Nephron (organoid): ENCODE data around the gene SLC6A6.
"Not testable (repeated sequence)": the region's sequence is repeated elsewhere in the genome, so short reads cannot be mapped to it uniquely, and the experiment has no call there.

ENCODE experiments used
- H3K27ac Mint-ChIP-seq, 3 experiments: 2 replicates each; pipeline ENCODE4 v1.8.0; 2020; ENCODE audit warnings: mixed read lengths in 3 of 3, mild to moderate bottlenecking in 2 of 3, moderate library complexity in 1 of 3
- H3K27me3 Mint-ChIP-seq: 2 replicates; pipeline ENCODE4 v1.8.0; 2021; ENCODE audit warnings: low read depth, mild to moderate bottlenecking, moderate library complexity, mixed read lengths
- H3K36me3 Mint-ChIP-seq: 2 replicates; pipeline ENCODE4 v1.8.0; 2020; ENCODE audit warnings: low read depth, mixed read lengths
- H3K4me1 Mint-ChIP-seq: 2 replicates; pipeline ENCODE4 v1.8.0; 2020; ENCODE audit warnings: mixed read lengths
- H3K4me3 Mint-ChIP-seq, 3 experiments: 2 replicates each; pipeline ENCODE4 v1.8.0; 2020; ENCODE audit warnings: mild to moderate bottlenecking in 3 of 3, mixed read lengths in 3 of 3, moderate library complexity in 2 of 3
- H3K9me3 Mint-ChIP-seq: 2 replicates; pipeline ENCODE4 v1.8.0; 2020; ENCODE audit warnings: mixed read lengths
- CTCF ChIP-seq, 3 experiments: fragments of 200-600 bp; sonication (generic); IDR thresholded peaks; one replicate each; pipeline ENCODE4 v1.5.0; 2021; ENCODE audit warnings: antibody characterized with exemption in 3 of 3; ENCODE audit not compliant: unreplicated experiment in 3 of 3

The SLC6A6 gene

DNA sequence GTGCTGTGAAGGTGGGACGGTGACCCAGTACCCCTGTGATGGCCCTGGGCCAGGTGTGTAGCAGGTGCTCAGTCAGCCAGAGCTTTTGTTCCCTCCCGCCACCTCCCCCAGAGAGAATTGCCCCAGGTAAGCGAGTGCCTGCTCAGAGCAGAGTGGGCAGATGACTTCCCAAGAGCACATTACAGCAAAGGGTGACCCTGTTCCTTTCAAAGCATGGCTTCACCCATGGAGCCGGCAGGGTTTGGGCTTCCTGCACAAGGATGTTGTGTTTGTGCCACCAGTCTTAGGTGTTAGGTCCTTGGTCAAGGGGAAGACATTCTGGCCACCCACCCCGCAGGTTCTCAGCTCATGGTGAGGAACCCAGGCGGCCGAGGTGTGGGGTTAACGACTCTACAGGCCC is 30.7 kb downstream of the SLC6A6 start:
- Mint-ChIP-seq H3K4me3 (no peak overlapping the region), H3K4me1 (peaks cover 24% of the 10 kb centered on the region), H3K9me3 (no peaks in the 10 kb centered on the region), H3K27me3 (peaks cover 23% of the 10 kb centered on the region), H3K36me3 (no peaks in the 10 kb centered on the region), H3K27ac (peak overlapping the region; percentile 24 to 61 (median 35))
- TF ChIP-seq CTCF (IDR thresholded peaks at IDR 0.05; ENCODE audit: unreplicated experiment in 3 of 3): no peak

- no peak for TF ChIP-seq CTCF (IDR thresholded peaks at IDR 0.05; ENCODE audit: unreplicated experiment in 3 of 3)
- Mint-ChIP-seq H3K4me1 (peaks cover 27% of the 10 kb centered on the region), H3K27ac (peak overlapping the region; percentile 31 to 91 (median 32)), H3K9me3 (no peaks in the 10 kb centered on the region), H3K27me3 (peaks cover 18% of the 10 kb centered on the region), H3K36me3 (no peaks in the 10 kb centered on the region), H3K4me3 (no peak overlapping the region)
Measured at GRCh38 chr3:14434126-14434497, 31.7 kb downstream of the SLC6A6 start.

- Mint-ChIP-seq H3K27ac (peak overlapping the region; percentile 32 to 91 (median 77)), H3K36me3 (no peaks in the 10 kb centered on the region), H3K4me3 (no peak overlapping the region), H3K9me3 (no peaks in the 10 kb centered on the region), H3K27me3 (peaks cover 20% of the 10 kb centered on the region), H3K4me1 (peaks cover 27% of the 10 kb centered on the region)
- no peak for TF ChIP-seq CTCF (IDR thresholded peaks at IDR 0.05; ENCODE audit: unreplicated experiment in 3 of 3)
Measured at GRCh38 chr3:14434498-14435151, 32.2 kb downstream of the SLC6A6 start.

GRCh38 chr3:14435175-14436014 is 33.0 kb downstream of the SLC6A6 start:
- H3K4me3 Mint-ChIP-seq: no peak overlapping the region
- peaks cover 34% of the 10 kb centered on the region for H3K4me1 Mint-ChIP-seq
- H3K27me3 Mint-ChIP-seq: peaks cover 26% of the 10 kb centered on the region
- H3K9me3 Mint-ChIP-seq: no peaks in the 10 kb centered on the region
- peak overlapping the region; percentile 71 to 91 (median 91) for H3K27ac Mint-ChIP-seq
- no peaks in the 10 kb centered on the region for H3K36me3 Mint-ChIP-seq
- no peak for TF ChIP-seq CTCF (IDR thresholded peaks at IDR 0.05; ENCODE audit: unreplicated experiment in 3 of 3)

DNA sequence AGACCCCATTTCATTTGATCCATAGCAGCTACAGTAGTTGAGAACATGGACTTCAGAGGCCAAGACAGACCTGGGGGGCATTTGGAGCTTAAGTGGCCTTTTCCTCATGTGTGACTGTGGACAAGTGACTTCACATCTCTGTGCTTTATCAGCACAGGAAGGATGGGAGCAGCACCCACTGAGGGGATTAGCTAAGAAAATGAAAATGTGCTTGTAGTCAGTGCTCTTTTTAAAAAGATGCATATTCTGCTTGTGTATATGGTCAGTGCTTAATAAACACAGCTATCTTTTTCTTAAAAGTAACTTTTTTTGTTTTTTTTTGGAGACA is 34.5 kb downstream of the SLC6A6 start:
- no peaks in the 10 kb centered on the region for H3K9me3 Mint-ChIP-seq
- no peaks in the 10 kb centered on the region for H3K36me3 Mint-ChIP-seq

DNA sequence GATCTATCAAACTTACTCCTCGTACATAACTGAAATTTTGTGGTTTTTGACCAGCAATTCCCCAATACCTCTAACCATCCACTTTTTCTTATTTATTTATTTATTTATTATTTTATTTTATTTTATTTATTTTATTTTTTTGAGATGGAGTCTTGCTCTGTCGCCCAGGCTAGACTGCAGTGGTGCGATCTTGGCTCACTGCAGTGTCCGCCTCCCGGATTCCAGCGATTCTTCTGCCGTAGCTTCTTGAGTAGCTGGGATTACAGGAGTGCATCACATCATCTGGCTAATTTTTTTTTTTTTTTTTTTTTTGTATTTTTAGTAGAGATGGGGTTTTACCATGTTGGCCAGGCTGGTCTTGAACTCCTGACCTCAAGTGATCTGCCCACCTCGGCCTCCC is 35.3 kb downstream of the SLC6A6 start:
- not testable (repeated sequence) for H3K27ac Mint-ChIP-seq, H3K4me3 Mint-ChIP-seq, H3K9me3 Mint-ChIP-seq, H3K36me3 Mint-ChIP-seq
- Mint-ChIP-seq H3K27me3 (peaks cover 27% of the 10 kb centered on the region), H3K4me1 (peaks cover 26% of the 10 kb centered on the region)

More for the DNA sequence above, 34.5 kb downstream of the SLC6A6 start:
- Mint-ChIP-seq H3K4me1 (peaks cover 26% of the 10 kb centered on the region), H3K4me3 (no peak overlapping the region), H3K27ac (peak overlapping the region; percentile 40 to 78 (median 72)), H3K27me3 (peaks cover 23% of the 10 kb centered on the region)
- TF ChIP-seq CTCF (IDR thresholded peaks at IDR 0.05; ENCODE audit: unreplicated experiment in 3 of 3): no peak
